Measurements from ENCODE around the gene CD9.

GRCh38 chr12:6157482-6157881, 42.7 kb upstream of the CD9 start:
- TF ChIP-seq CTCF (IDR thresholded peaks at IDR 0.05; ENCODE audit: insufficient read depth, low read length) (no peak), POLR2AphosphoS5 (IDR thresholded peaks at IDR 0.05; ENCODE audit: low read depth) (no peak), GABPA (IDR thresholded peaks at IDR 0.05; ENCODE audit: low read depth) (no peak), REST (IDR thresholded peaks at IDR 0.05; ENCODE audit: insufficient replicate concordance, low read depth) (no peak), SPI1 (IDR thresholded peaks at IDR 0.05; ENCODE audit: borderline replicate concordance, low read depth) (no peak)

Measured in HL-60 (cell line).